ENCODE results near the gene GOLGA7B.

The GOLGA7B gene

GRCh38 chr10:97895084-97895483, 45.4 kb downstream of the GOLGA7B start:
- no peak for DNase-seq (ENCODE audit: low read depth)

- no peak for DNase-seq (ENCODE audit: low read depth)
Observed at GRCh38 chr10:97895915-97896314, 46.3 kb downstream of the GOLGA7B start.

GRCh38 chr10:97896756-97897358, 47.2 kb downstream of the GOLGA7B start:
- DNase-seq (ENCODE audit: low read depth) = no peak

GRCh38 chr10:97898429-97898828, 48.8 kb downstream of the GOLGA7B start:
- no peak for DNase-seq (ENCODE audit: low read depth)

GRCh38 chr10:97901381-97901780, 51.7 kb downstream of the GOLGA7B start:
- no peak for DNase-seq (ENCODE audit: low read depth)

GRCh38 chr10:97903128-97904017, 53.7 kb downstream of the GOLGA7B start:
- no peak for DNase-seq (ENCODE audit: low read depth)

- DNase-seq (ENCODE audit: low read depth) = no peak
Observed at GRCh38 chr10:97904018-97904381, 54.4 kb downstream of the GOLGA7B start.

- DNase-seq (ENCODE audit: low read depth) = no peak
Observed at GRCh38 chr10:97904576-97904975, 54.9 kb downstream of the GOLGA7B start.

- no peak for DNase-seq (ENCODE audit: low read depth)
Observed at GRCh38 chr10:97905276-97905675, 55.6 kb downstream of the GOLGA7B start.

GRCh38 chr10:97907211-97907610, 57.6 kb downstream of the GOLGA7B start:
- no peak for DNase-seq (ENCODE audit: low read depth)

GRCh38 chr10:97907830-97908229, 58.2 kb downstream of the GOLGA7B start:
- DNase-seq (ENCODE audit: low read depth) = no peak

- DNase-seq (ENCODE audit: low read depth) = no peak
Observed at GRCh38 chr10:97910661-97911060, 61.0 kb downstream of the GOLGA7B start.

GRCh38 chr10:97911217-97911616, 61.6 kb downstream of the GOLGA7B start:
- DNase-seq (ENCODE audit: low read depth) = no peak

- no peak for DNase-seq (ENCODE audit: low read depth)
Observed at GRCh38 chr10:97913193-97913592, 63.5 kb downstream of the GOLGA7B start.

GRCh38 chr10:97913614-97914013, 64.0 kb downstream of the GOLGA7B start:
- no peak for DNase-seq (ENCODE audit: low read depth)

- no peak for DNase-seq (ENCODE audit: low read depth)
Observed at GRCh38 chr10:97914171-97914836, 64.7 kb downstream of the GOLGA7B start.

- peak; percentile 27 for DNase-seq (ENCODE audit: low read depth)
Observed at GRCh38 chr10:97914837-97915211, 65.2 kb downstream of the GOLGA7B start.

- DNase-seq (ENCODE audit: low read depth) = no peak
Observed at GRCh38 chr10:97915346-97916131, 65.9 kb downstream of the GOLGA7B start.

GRCh38 chr10:97916586-97916985, 66.9 kb downstream of the GOLGA7B start:
- no peak for DNase-seq (ENCODE audit: low read depth)

- no peak for DNase-seq (ENCODE audit: low read depth)
Observed at GRCh38 chr10:97919012-97919411, 69.4 kb downstream of the GOLGA7B start.

- no peak for DNase-seq (ENCODE audit: low read depth)
Observed at GRCh38 chr10:97920865-97921264, 71.2 kb downstream of the GOLGA7B start.
